PC-9 (cell line): ENCODE data around the gene AK9. TPM values are rescaled to one million over a fixed set of nuclear protein-coding genes. Genes with fewer than 3 reads are reported as not detected.

Experiments
- BruUV-seq: library from RNA; stranded (reverse); fragments of 400-500 nt; replicated peaks from 2 replicates; lab custom pipeline; 2021; lab: Mats Ljungman, UMichigan
- CTCF ChIA-PET: fragments of 300-600 bp; sonication (Branson Sonifier 250); formaldehyde crosslinking; loops from one replicate; lab custom pipeline; 2022; ENCODE audit warnings: antibody characterized with exemption; lab: Charles Lee
- POLR2A ChIA-PET: fragments of 300-600 bp; sonication (Branson Sonifier 250); formaldehyde crosslinking; loops from one replicate; lab custom pipeline; 2022; ENCODE audit warnings: antibody characterized with exemption; ENCODE audit not compliant: unreplicated experiment; lab: Charles Lee
- DNase-seq, 2 experiments: peaks; one replicate each; pipeline versions ENCODE4 v3.0.0 to v3.0.0-alpha.2; 2015 to 2022; ENCODE audit warnings: mixed read lengths in 1 of 2
- H2AFZ ChIP-seq: fragments of 200-600 bp; sonication (generic); 2 replicates; pipeline ENCODE4 v1.8.1; 2017; ENCODE audit warnings: antibody characterized with exemption
- H3F3A ChIP-seq: fragments of 200-600 bp; sonication (generic); 2 replicates; pipeline ENCODE4 v1.8.1; 2017; ENCODE audit warnings: antibody characterized with exemption, mild to moderate bottlenecking, low read depth; ENCODE audit not compliant: insufficient read depth
- H3K27ac ChIP-seq: fragments of 200-600 bp; sonication (generic); 2 replicates; pipeline ENCODE4 v1.6.1; 2016; ENCODE audit warnings: mixed run types
- H3K27me3 ChIP-seq: fragments of 200-600 bp; sonication (generic); 2 replicates; pipeline ENCODE4 v1.6.1; 2016; ENCODE audit warnings: low read depth, mixed run types; ENCODE audit not compliant: insufficient read depth
- H3K36me3 ChIP-seq: fragments of 200-600 bp; sonication (generic); 2 replicates; pipeline ENCODE4 v1.6.1; 2016; ENCODE audit warnings: low read depth, mixed run types
- H3K4me1 ChIP-seq: fragments of 200-600 bp; sonication (generic); replicated peaks from 2 replicates; pipeline ENCODE4 v1.6.1; 2016; ENCODE audit warnings: mixed run types; ENCODE audit not compliant: insufficient read depth
- H3K4me2 ChIP-seq: fragments of 200-600 bp; sonication (generic); 2 replicates; pipeline ENCODE4 v1.6.1; 2017; ENCODE audit warnings: mixed run types
- H3K4me3 ChIP-seq: fragments of 200-600 bp; sonication (generic); 2 replicates; pipeline ENCODE4 v1.6.1; 2016; ENCODE audit warnings: mixed run types
- H3K79me2 ChIP-seq: fragments of 200-600 bp; sonication (generic); 2 replicates; pipeline ENCODE4 v1.6.1; 2017; ENCODE audit warnings: low read depth, mixed run types
- H3K9me2 ChIP-seq: fragments of 200-600 bp; sonication (generic); 2 replicates; pipeline ENCODE4 v1.8.1; 2017; ENCODE audit warnings: mild to moderate bottlenecking; ENCODE audit not compliant: insufficient read depth
- H3K9me3 ChIP-seq: fragments of 200-600 bp; sonication (generic); 2 replicates; pipeline ENCODE4 v1.8.1; 2016; ENCODE audit warnings: low read depth; ENCODE audit not compliant: insufficient read depth
- H4K20me1 ChIP-seq: fragments of 200-600 bp; sonication (generic); 2 replicates; pipeline ENCODE4 v1.8.1; 2017; ENCODE audit not compliant: insufficient read depth
- CTCF ChIP-seq: fragments of 200-600 bp; sonication (generic); conservative IDR thresholded peaks from 2 replicates; pipeline ENCODE4 v1.6.1; 2017; ENCODE audit warnings: mixed run types, antibody characterized with exemption, mild to moderate bottlenecking, moderate library complexity
- EZH2 ChIP-seq: fragments of 200-600 bp; sonication (generic); IDR thresholded peaks from 2 replicates; pipeline ENCODE4 v1.8.0; 2017; ENCODE audit warnings: antibody characterized with exemption, low read depth
- intact Hi-C: fragments of 100-400 bp; cut with micrococcal nuclease; formaldehyde crosslinking; loops from one replicate; pipeline ENCODE4 v1.10.0; 2022; ENCODE audit not compliant: unreplicated experiment
- total RNA-seq: library from RNA; stranded (reverse); gene quantifications from 2 replicates; pipeline ENCODE4 v1.2.3, GENCODE V29; 2021

The AK9 gene
- total RNA-seq, 1 experiment from 2014 or later: 7.4 TPM

- H2AFZ ChIP-seq: peak overlapping the region; percentile 79; the same call in 1 of the 2 replicates
- no peaks in the 10 kb centered on the region for H3K9me2 ChIP-seq
- POLR2A ChIA-PET: no interaction called here
- peaks cover 41% of the 10 kb centered on the region for H3K79me2 ChIP-seq
- intact Hi-C loops: loop anchor here (2.0 to 10.0 kb wide), 3 partner anchors 43 to 389 kb away; partner anchors contain the start of genes CD164, CEP57L1, PPIL6 and SESN1
- peaks cover 18% of the 10 kb centered on the region; the same call in 1 of the 2 replicates for H3F3A ChIP-seq
- peaks cover 25% of the 10 kb centered on the region for H3K36me3 ChIP-seq
- peak overlapping the region; percentile 82 for H3K4me2 ChIP-seq
- TF ChIP-seq CTCF: no peak
- no peak for TF ChIP-seq EZH2
- no peaks in the 10 kb centered on the region for H3K27me3 ChIP-seq
- H3K27ac ChIP-seq: no peak overlapping the region
- no TSS peak for BruUV-seq
- no peaks in the 10 kb centered on the region for H3K9me3 ChIP-seq
- peaks cover 12% of the 10 kb centered on the region for H4K20me1 ChIP-seq
- CTCF ChIA-PET: interaction anchor here (0.6 kb wide), 1 partner anchor 11 kb away, joined by 3 read pairs; no protein-coding TSS in a partner anchor
- peaks cover 50% of the 10 kb centered on the region for H3K4me1 ChIP-seq
- H3K4me3 ChIP-seq: peak overlapping the region; percentile 53; the same call in 1 of the 2 replicates
- DNase-seq: no peak
Observed at GRCh38 chr6:109483735-109484057, 207.3 kb downstream of the AK9 start.

GRCh38 chr6:109482905-109483734 is 207.9 kb downstream of the AK9 start, which contains the start of gene ZBTB24:
TSS of gene ZBTB24 (minus strand) at chr6:109483219. CDS start at chr6:109482026, 1,193 bp downstream.
- H3K36me3 ChIP-seq: peaks cover 25% of the 10 kb centered on the region
- intact Hi-C loops: loop anchor here (2.0 to 10.0 kb wide), 3 partner anchors 42 to 388 kb away; partner anchors contain the start of genes CD164, CEP57L1, PPIL6 and SESN1
- no peaks in the 10 kb centered on the region for H3K9me3 ChIP-seq
- H4K20me1 ChIP-seq: peaks cover 18% of the 10 kb centered on the region
- no TSS peak for BruUV-seq
- peaks cover 53% of the 10 kb centered on the region for H3K4me1 ChIP-seq
- peak within 1 kb of the TSS; percentile 10; the same call in 1 of the 2 replicates for H3K27ac ChIP-seq
- H3K4me3 ChIP-seq: peak within 1 kb of the TSS; percentile 75
- no peaks in the 10 kb centered on the region for H3K27me3 ChIP-seq
- H3K4me2 ChIP-seq: peak within 1 kb of the TSS; percentile 82
- peak; percentile 79 to 90 for DNase-seq
- CTCF ChIA-PET: interaction anchor here (0.6 kb wide), 1 partner anchor 12 kb away, joined by 3 read pairs; no protein-coding TSS in a partner anchor
- H3K79me2 ChIP-seq: peaks cover 47% of the 10 kb centered on the region
- no peaks in the 10 kb centered on the region for H3K9me2 ChIP-seq
- H3F3A ChIP-seq: peaks cover 18% of the 10 kb centered on the region; the same call in 1 of the 2 replicates
- POLR2A ChIA-PET: interaction anchor here (0.7 kb wide), 1 partner anchor 100 kb away, joined by 4 read pairs; no protein-coding TSS in a partner anchor
- TF ChIP-seq EZH2 (no peak), CTCF (no peak)
- peak within 1 kb of the TSS; percentile 88 for H2AFZ ChIP-seq

- H3K36me3 ChIP-seq: peaks cover 30% of the 10 kb centered on the region
- H4K20me1 ChIP-seq: peaks cover 23% of the 10 kb centered on the region
- ChIA-PET CTCF (interaction anchor here (0.6 kb wide), 1 partner anchor 119 kb away, joined by 3 read pairs; no protein-coding TSS in a partner anchor), POLR2A (no interaction called here)
- H3K79me2 ChIP-seq: peaks cover 68% of the 10 kb centered on the region
- intact Hi-C loops: loop anchor here (10.0 kb wide), 1 partner anchor 386 kb away; the partner anchor contains the start of genes CEP57L1 and SESN1
- no peak for DNase-seq
- H3K27ac ChIP-seq: no peak overlapping the region
- peak overlapping the region; percentile 76 for H3K4me2 ChIP-seq
- H3F3A ChIP-seq: peaks cover 12% of the 10 kb centered on the region; the same call in 1 of the 2 replicates
- H3K4me1 ChIP-seq: peaks cover 46% of the 10 kb centered on the region
- TSS peak; percentile 27 for BruUV-seq
- no peaks in the 10 kb centered on the region for H3K9me3 ChIP-seq
- no peaks in the 10 kb centered on the region for H3K9me2 ChIP-seq
- no peaks in the 10 kb centered on the region for H3K27me3 ChIP-seq
- peak overlapping the region; percentile 21; the same call in 1 of the 2 replicates for H3K4me3 ChIP-seq
- H2AFZ ChIP-seq: no peak overlapping the region
- TF ChIP-seq EZH2 (no peak), CTCF (no peak)
Observed at GRCh38 chr6:109480993-109481480, 210.0 kb downstream of the AK9 start.
